Suprapubic skin (tissue), 4 donors: ENCODE measurements around the gene CFAP77. TPM values are rescaled to one million over a fixed set of nuclear protein-coding genes. Genes with fewer than 3 reads are reported as not detected.

ENCODE experiments used
- DNase-seq, 2 donors: peaks; one replicate each; pipeline ENCODE4 v3.0.0-alpha.2; 2019; ENCODE audit warnings: low spot score in 2 of 2
- H3K27ac ChIP-seq: fragments of 200-600 bp; sonication (generic); one replicate; pipeline ENCODE4 v1.5.1; 2019
- H3K27me3 ChIP-seq: fragments of 200-600 bp; sonication (generic); one replicate; pipeline ENCODE4 v1.5.1; 2019
- H3K36me3 ChIP-seq: fragments of 200-600 bp; sonication (generic); one replicate; pipeline ENCODE4 v1.5.1; 2019
- H3K4me1 ChIP-seq: fragments of 200-600 bp; sonication (generic); one replicate; pipeline ENCODE4 v1.5.1; 2019
- H3K4me3 ChIP-seq: fragments of 200-600 bp; sonication (generic); one replicate; pipeline ENCODE4 v1.5.1; 2019; ENCODE audit warnings: mild to moderate bottlenecking
- H3K9me3 ChIP-seq: fragments of 200-600 bp; sonication (generic); one replicate; pipeline ENCODE4 v1.5.1; 2019
- EP300 ChIP-seq: sonication (generic); formaldehyde crosslinking; IDR thresholded peaks from one replicate; pipeline ENCODE4 v1.6.1; 2017; ENCODE audit warnings: antibody characterized with exemption
- POLR2A ChIP-seq, 2 donors: fragments of 450-650 bp; IDR thresholded peaks; one replicate each; pipeline ENCODE4 v1.6.1; 2017; ENCODE audit warnings: antibody characterized with exemption in 2 of 2, mild to moderate bottlenecking in 2 of 2, moderate library complexity in 2 of 2
- POLR2AphosphoS5 ChIP-seq, 3 donors: sonication (generic); formaldehyde crosslinking; IDR thresholded peaks; one replicate each; pipeline ENCODE4 v1.6.1; 2017; ENCODE audit warnings: antibody characterized with exemption in 3 of 3
- WGBS: methylation state at CpG from one replicate; pipeline ENCODE4 v1.1.5; 2018; 5-methylcytosine and 5-hydroxymethylcytosine counted together
- total RNA-seq, 4 donors: library from RNA; depleted of rRNA; stranded (reverse); fragments of >200 nt; gene quantifications; one replicate each; pipeline ENCODE4 v1.1.0, GENCODE V29; 2016
- TF ChIP-seq, protein P1 (sequence below), 2 donors: fragments of 200-600 bp in 1 of 2; fragments of 450-650 bp in 1 of 2; sonication (generic) in 1 of 2; IDR thresholded peaks; one replicate each; pipeline ENCODE4 v1.5.1; 2016 to 2019; ENCODE audit warnings: antibody characterized with exemption in 2 of 2, mild to moderate bottlenecking in 1 of 2, moderate library complexity in 1 of 2

Gene CFAP77
- total RNA-seq, 4 donors from 2014 or later = 1.0 TPM; not detected in 3

DNA sequence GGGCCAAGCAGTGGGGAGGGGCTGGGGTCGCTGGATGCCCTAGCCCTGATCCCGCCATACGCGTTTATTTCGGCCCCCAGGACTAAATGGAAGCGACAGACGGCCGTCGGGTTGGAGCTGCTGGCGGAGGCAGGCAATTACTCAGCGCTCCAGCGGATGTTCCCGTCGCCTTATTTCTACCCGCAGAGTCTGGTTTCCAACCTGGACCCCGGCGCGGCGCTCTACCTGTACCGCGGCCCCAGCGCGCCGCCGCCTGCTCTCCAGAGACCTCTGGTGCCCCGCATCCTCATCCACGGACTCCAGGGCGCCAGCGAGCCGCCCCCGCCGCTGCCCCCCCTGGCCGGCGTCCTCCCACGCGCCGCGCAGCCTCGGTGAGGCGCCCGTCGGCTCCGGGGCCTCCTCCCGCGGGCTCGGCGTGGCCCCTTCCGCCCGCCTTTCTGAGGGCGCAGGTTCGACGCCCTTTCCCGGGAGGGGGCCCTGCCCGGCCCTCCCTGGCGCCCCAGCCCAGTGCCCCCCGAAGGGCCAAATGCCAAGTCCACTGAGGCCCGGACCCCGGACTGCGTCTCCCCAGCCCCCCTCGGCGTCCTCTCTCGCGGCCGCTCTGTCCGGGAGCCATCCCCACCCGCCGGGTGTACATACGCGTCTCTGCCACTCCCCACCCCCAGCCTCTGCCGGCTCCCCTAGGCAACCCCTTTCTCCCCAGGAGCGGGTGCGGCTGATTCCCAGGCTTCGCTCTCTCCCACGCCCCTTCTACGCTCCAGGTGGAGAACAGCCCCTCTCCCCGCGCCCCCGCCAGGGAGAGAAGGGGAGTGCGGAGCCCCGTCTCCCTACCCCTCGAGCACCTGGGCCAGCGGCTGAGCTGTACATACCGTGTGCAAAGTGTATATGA lies 179.4 kb downstream of the CFAP77 start:
- no peak for TF ChIP-seq POLR2AphosphoS5 (IDR thresholded peaks at IDR 0.05)
- no peak for TF ChIP-seq POLR2A (IDR thresholded peaks at IDR 0.05)
- no peak for TF ChIP-seq EP300
- TF ChIP-seq, protein P1, sequence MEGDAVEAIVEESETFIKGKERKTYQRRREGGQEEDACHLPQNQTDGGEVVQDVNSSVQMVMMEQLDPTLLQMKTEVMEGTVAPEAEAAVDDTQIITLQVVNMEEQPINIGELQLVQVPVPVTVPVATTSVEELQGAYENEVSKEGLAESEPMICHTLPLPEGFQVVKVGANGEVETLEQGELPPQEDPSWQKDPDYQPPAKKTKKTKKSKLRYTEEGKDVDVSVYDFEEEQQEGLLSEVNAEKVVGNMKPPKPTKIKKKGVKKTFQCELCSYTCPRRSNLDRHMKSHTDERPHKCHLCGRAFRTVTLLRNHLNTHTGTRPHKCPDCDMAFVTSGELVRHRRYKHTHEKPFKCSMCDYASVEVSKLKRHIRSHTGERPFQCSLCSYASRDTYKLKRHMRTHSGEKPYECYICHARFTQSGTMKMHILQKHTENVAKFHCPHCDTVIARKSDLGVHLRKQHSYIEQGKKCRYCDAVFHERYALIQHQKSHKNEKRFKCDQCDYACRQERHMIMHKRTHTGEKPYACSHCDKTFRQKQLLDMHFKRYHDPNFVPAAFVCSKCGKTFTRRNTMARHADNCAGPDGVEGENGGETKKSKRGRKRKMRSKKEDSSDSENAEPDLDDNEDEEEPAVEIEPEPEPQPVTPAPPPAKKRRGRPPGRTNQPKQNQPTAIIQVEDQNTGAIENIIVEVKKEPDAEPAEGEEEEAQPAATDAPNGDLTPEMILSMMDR (IDR thresholded peaks at IDR 0.05) = no peak
- 4% methylated on average over 50 of the region's 83 CpGs for WGBS
- peaks cover 26% of the 10 kb centered on the region for H3K4me1 ChIP-seq
- no peaks in the 10 kb centered on the region for H3K9me3 ChIP-seq
- DNase-seq = no peak
- H3K27ac ChIP-seq = no peak overlapping the region
- H3K4me3 ChIP-seq = no peak overlapping the region
- H3K36me3 ChIP-seq = peaks cover 11% of the 10 kb centered on the region
- peaks cover 80% of the 10 kb centered on the region for H3K27me3 ChIP-seq

DNA sequence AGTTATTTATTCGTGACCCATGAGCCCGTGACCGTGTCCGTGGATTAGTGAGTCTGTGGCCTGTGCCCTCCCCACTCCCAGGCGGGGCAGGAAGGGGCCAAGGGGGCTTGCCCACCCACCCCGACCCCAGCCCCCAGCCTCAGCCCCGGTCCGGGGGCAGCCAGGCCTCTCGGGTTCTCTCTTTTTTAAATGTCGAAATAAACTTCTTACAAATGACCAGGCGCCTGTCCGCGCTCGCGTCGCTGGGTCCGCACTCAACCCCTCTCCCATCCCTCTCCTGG lies 180.0 kb downstream of the CFAP77 start:
- no peak for TF ChIP-seq EP300
- TF ChIP-seq, protein P1 (IDR thresholded peaks at IDR 0.05) = no peak
- no peak for TF ChIP-seq POLR2A (IDR thresholded peaks at IDR 0.05)
- no peak for TF ChIP-seq POLR2AphosphoS5 (IDR thresholded peaks at IDR 0.05)
- peaks cover 75% of the 10 kb centered on the region for H3K27me3 ChIP-seq
- H3K4me1 ChIP-seq = peaks cover 26% of the 10 kb centered on the region
- H3K27ac ChIP-seq = no peak overlapping the region
- 4% methylated on average over 14 of the region's 17 CpGs for WGBS
- no peak for DNase-seq
- no peak overlapping the region for H3K4me3 ChIP-seq
- H3K9me3 ChIP-seq = no peaks in the 10 kb centered on the region
- peaks cover 17% of the 10 kb centered on the region for H3K36me3 ChIP-seq

DNA sequence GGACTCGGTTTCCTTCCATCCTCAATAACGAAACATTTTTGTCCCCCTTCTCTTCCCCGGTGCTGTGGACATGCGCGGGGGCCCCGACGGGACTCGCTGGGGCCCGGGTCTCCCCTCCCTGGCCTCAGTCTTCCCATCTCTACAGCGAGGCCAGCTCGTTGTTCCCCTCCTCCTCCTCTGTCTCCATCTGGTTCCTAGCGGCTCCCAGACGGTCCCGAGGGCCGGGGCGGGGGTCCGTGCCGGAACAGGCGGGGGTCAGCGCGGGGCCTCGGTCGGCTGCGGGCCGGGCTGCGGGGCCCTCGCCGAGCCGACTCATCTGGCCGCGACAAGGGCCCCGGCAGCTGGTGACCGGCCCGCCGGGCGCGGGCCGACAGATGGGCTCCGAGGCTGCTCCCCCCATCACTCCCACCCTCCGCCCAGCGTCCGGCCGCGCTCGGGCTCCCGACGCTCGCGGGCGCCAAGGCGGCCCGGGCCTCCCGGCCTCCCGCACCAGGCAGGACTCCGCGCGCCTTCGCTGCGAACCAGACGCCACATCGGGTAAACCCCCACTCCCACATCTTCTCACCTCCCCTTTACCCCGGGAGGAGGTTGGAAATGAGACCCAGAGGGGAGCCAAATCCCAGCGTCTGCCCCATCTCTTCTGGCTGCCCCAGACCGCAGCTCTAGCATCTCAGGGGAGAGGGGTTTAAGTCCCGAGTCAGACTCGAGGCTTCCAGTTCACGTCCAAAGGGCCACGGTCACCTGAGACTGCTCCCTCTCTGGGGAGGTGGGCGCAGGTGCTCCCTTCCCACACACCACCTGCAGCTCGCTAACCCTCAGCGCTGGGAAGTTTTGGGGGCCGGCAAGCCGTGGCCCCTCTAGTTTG lies 180.5 kb downstream of the CFAP77 start:
- Histone ChIP-seq H3K27me3 (peaks cover 69% of the 10 kb centered on the region), H3K36me3 (peaks cover 23% of the 10 kb centered on the region)
- 7% methylated on average over 21 of the region's 73 CpGs for WGBS

DNA sequence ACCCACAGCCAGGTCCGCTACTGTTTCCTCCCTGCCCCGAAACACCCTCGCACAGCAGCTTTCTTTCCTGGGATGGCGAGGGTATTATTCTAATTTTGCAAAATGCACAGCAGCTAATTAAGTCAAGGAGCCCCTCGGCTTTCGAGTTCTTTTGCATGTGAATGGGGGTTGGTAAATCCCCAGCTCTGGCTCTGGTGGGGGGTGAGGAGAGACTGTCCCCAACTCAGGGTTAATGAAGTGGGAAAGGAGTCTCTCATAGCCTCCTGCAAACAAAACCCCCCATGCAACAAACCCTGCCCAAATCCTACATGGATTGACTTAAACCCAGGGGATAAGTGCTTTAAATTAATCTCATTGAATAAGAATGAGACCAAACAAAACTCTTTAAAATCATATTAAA lies 181.2 kb downstream of the CFAP77 start:
- TF ChIP-seq POLR2A (IDR thresholded peaks at IDR 0.05) (no peak), EP300 (no peak), POLR2AphosphoS5 (IDR thresholded peaks at IDR 0.05) (no peak)
- TF ChIP-seq, protein P1 (IDR thresholded peaks at IDR 0.05) = no peak
- Histone ChIP-seq H3K4me1 (peaks cover 26% of the 10 kb centered on the region), H3K4me3 (no peak overlapping the region), H3K27ac (no peak overlapping the region), H3K27me3 (peaks cover 62% of the 10 kb centered on the region), H3K36me3 (peaks cover 25% of the 10 kb centered on the region), H3K9me3 (no peaks in the 10 kb centered on the region)
- no peak for DNase-seq
- 43% methylated on average over 6 of the region's 6 CpGs for WGBS

More for the DNA sequence above, 180.5 kb downstream of the CFAP77 start:
- DNase-seq = no peak
- Histone ChIP-seq H3K9me3 (no peaks in the 10 kb centered on the region), H3K27ac (no peak overlapping the region), H3K4me3 (no peak overlapping the region), H3K4me1 (peaks cover 26% of the 10 kb centered on the region)
- TF ChIP-seq POLR2A (IDR thresholded peaks at IDR 0.05) = no peak
- no peak for TF ChIP-seq POLR2AphosphoS5 (IDR thresholded peaks at IDR 0.05)
- TF ChIP-seq, protein P1 (IDR thresholded peaks at IDR 0.05) = no peak
- no peak for TF ChIP-seq EP300
